AG04450 (cell line): ENCODE measurements around the gene CD164L2. TPM values are rescaled to one million over a fixed set of nuclear protein-coding genes. Genes with fewer than 3 reads are reported as not detected.
A peak's percentile ranks its signal among the peaks of the same experiment; 100 is the strongest.

Experiments used
- CTCF ChIA-PET: fragments of 300-600, 350-600 bp; formaldehyde crosslinking; extraction: SDS; loops from one replicate; lab custom pipeline; 2022; ENCODE audit warnings: antibody characterized with exemption, inconsistent platforms; lab: Charles Lee
- POLR2A ChIA-PET: fragments of 350-600 bp; formaldehyde crosslinking; extraction: SDS; loops from one replicate; lab custom pipeline; 2021; ENCODE audit warnings: antibody characterized with exemption, inconsistent platforms; lab: Yijun Ruan, JAX
- DNase-seq: peaks from one replicate; pipeline ENCODE4 v3.0.0-alpha.2; 2011; ENCODE audit warnings: low read depth, low spot score
- H3K27ac ChIP-seq: one replicate; pipeline ENCODE4 v1.5.1; 2012; ENCODE audit warnings: low read depth, low read length, control low read depth
- H3K27me3 ChIP-seq: one replicate; pipeline ENCODE4 v1.6.0; 2012; ENCODE audit warnings: low read length; ENCODE audit not compliant: control insufficient read depth, insufficient read depth
- H3K4me3 ChIP-seq: 2 replicates; pipeline ENCODE4 v1.5.1; 2011; ENCODE audit warnings: mild to moderate bottlenecking, low read depth, low read length, control low read depth
- H3K9me3 ChIP-seq: 2 replicates; pipeline ENCODE4 v1.5.1; 2012; ENCODE audit warnings: low read length; ENCODE audit not compliant: control insufficient read depth, insufficient read depth
- polyA plus RNA-seq: library from polyadenylated mRNA; depleted of rRNA; stranded (reverse); fragments of >200 nt; gene quantifications from 2 replicates; pipeline ENCODE4 v1.2.3, GENCODE V29; 2011
- TF ChIP-seq, protein P1 (sequence below): IDR thresholded peaks from 2 replicates; pipeline ENCODE4 v1.5.1; 2011; ENCODE audit warnings: low read depth, low read length, control low read depth, inconsistent platforms

Gene CD164L2
- polyA plus RNA-seq, 1 experiment: not detected

- no peak overlapping the region for H3K4me3 ChIP-seq
- peak; percentile 82 for DNase-seq
- CTCF ChIA-PET: interaction anchor here (0.6 to 2.4 kb wide), 7 partner anchors 23 to 244 kb away, joined by 3 to 10 read pairs (median 3); no protein-coding TSS in a partner anchor
- POLR2A ChIA-PET: interaction anchor here (0.6 to 0.8 kb wide), 5 partner anchors 13 to 184 kb away, joined by 3 to 5 read pairs (median 3); no protein-coding TSS in a partner anchor
- H3K27ac ChIP-seq: peak overlapping the region; percentile 69
- H3K9me3 ChIP-seq: no peaks in the 10 kb centered on the region
- TF ChIP-seq, protein P1, sequence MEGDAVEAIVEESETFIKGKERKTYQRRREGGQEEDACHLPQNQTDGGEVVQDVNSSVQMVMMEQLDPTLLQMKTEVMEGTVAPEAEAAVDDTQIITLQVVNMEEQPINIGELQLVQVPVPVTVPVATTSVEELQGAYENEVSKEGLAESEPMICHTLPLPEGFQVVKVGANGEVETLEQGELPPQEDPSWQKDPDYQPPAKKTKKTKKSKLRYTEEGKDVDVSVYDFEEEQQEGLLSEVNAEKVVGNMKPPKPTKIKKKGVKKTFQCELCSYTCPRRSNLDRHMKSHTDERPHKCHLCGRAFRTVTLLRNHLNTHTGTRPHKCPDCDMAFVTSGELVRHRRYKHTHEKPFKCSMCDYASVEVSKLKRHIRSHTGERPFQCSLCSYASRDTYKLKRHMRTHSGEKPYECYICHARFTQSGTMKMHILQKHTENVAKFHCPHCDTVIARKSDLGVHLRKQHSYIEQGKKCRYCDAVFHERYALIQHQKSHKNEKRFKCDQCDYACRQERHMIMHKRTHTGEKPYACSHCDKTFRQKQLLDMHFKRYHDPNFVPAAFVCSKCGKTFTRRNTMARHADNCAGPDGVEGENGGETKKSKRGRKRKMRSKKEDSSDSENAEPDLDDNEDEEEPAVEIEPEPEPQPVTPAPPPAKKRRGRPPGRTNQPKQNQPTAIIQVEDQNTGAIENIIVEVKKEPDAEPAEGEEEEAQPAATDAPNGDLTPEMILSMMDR: no peak
- no peaks in the 10 kb centered on the region for H3K27me3 ChIP-seq
Measured at GRCh38 chr1:27418326-27419185, 35.4 kb upstream of the CD164L2 start.

GRCh38 chr1:27417713-27418112 is 34.6 kb upstream of the CD164L2 start:
- Histone ChIP-seq H3K9me3 (no peaks in the 10 kb centered on the region), H3K4me3 (no peak overlapping the region), H3K27me3 (no peaks in the 10 kb centered on the region), H3K27ac (no peak overlapping the region)
- TF ChIP-seq, protein P1: no peak
- ChIA-PET CTCF (interaction anchor here (1.0 to 2.4 kb wide), 4 partner anchors 22 to 189 kb away, joined by 3 to 10 read pairs (median 4); no protein-coding TSS in a partner anchor), POLR2A (no interaction called here)
- no peak for DNase-seq

DNA sequence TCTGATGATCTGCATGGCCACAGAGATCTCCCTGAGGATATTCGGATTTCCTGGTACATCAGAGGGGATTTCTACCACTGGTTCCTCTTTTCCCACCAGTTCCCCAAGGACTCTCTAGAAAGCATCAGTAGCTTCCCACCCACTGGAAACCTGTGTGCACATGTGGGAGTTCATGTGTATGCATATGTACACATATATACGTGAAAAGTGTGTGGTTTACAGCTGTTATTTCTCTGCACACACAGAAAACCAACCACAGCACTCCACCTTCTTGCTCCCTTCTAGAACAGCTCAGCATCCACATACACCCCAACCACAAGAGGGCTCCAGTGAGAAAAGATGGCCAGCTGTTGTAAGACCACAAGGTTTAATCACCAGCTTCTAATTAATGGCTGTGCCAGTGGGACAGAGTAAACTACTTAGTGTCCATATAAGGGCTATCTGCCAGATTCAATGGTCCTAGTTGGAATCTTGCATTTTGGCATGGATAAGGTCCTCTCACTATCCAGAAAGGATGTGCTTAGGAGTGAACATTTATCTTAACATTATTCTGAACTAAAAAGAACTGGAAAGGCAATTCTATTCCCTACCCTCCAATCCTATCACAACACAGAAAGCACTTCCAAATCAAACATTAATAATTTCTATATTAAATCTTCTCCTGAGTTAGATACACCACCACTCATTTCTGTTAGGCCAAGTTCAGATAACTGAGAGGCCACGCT is 33.4 kb upstream of the CD164L2 start:
- TF ChIP-seq, protein P1: peak; percentile 76
- ChIA-PET POLR2A (no interaction called here), CTCF (interaction anchor here (0.5 to 3.0 kb wide), 30 partner anchors 11 to 579 kb away, joined by 3 to 54 read pairs (median 4); partner anchors contain the start of gene AHDC1)
- no peaks in the 10 kb centered on the region for H3K27me3 ChIP-seq
- no peak overlapping the region for H3K4me3 ChIP-seq
- no peak for DNase-seq
- no peaks in the 10 kb centered on the region for H3K9me3 ChIP-seq
- H3K27ac ChIP-seq: no peak overlapping the region

GRCh38 chr1:27414091-27414490 is 31.0 kb upstream of the CD164L2 start:
- DNase-seq: no peak
- H3K9me3 ChIP-seq: no peaks in the 10 kb centered on the region
- no peak overlapping the region for H3K27ac ChIP-seq
- no peaks in the 10 kb centered on the region for H3K27me3 ChIP-seq
- ChIA-PET POLR2A (no interaction called here), CTCF (interaction anchor here (0.8 to 2.0 kb wide), 5 partner anchors 19 to 249 kb away, joined by 3 to 7 read pairs (median 4); no protein-coding TSS in a partner anchor)
- H3K4me3 ChIP-seq: no peak overlapping the region
- TF ChIP-seq, protein P1: no peak
